HCT116 (cell line): ENCODE data around the gene GLB1L. TPM values are rescaled to one million over a fixed set of nuclear protein-coding genes. Genes with fewer than 3 reads are reported as not detected.

Experiments
- ATAC-seq: fragments of 200-7000 bp; cut with Tn5 transposase; 2 replicates; pipeline ENCODE4 v1.9.1; 2020; ENCODE audit warnings: mild to moderate bottlenecking, moderate library complexity
- BruUV-seq: library from RNA; stranded (reverse); fragments of 400-500 nt; replicated peaks from 2 replicates; lab custom pipeline; 2021; lab: Mats Ljungman, UMichigan
- CTCF ChIA-PET: fragments of 300-600 bp; sonication (Branson Sonifier 250); formaldehyde crosslinking; loops from one replicate; lab custom pipeline; 2021; ENCODE audit warnings: antibody characterized with exemption; lab: Charles Lee
- POLR2A ChIA-PET: fragments of 300-600, 350-600 bp; sonication (Branson Sonifier 250); formaldehyde crosslinking; loops from one replicate; lab custom pipeline; 2021; ENCODE audit warnings: antibody characterized with exemption; lab: Charles Lee
- RAD21 ChIA-PET, 2 experiments: fragments of 300-600 bp; sonication (Branson Sonifier 250); formaldehyde crosslinking; loops; one replicate each; lab custom pipeline; 2023; ENCODE audit warnings: low total read pairs in 2 of 2; ENCODE audit not compliant: uncharacterized antibody in 2 of 2, unreplicated experiment in 2 of 2, low non-redundant PET in 1 of 2; lab: Charles Lee
- DNase-seq: peaks from one replicate; pipeline ENCODE4 v3.0.0-alpha.2; 2010; ENCODE audit warnings: low read depth, low spot score
- H2AFZ ChIP-seq: fragments of 200-600 bp; shearing (Covaris generic), sonication (generic); 2 replicates; pipeline ENCODE4 v1.6.1; 2017; ENCODE audit warnings: low read depth, mixed run types, mixed read lengths, antibody characterized with exemption, low read length; ENCODE audit not compliant: poor library complexity, severe bottlenecking
- H3K27ac ChIP-seq: 2 replicates; pipeline ENCODE4 v1.5.1; 2012; ENCODE audit warnings: low read depth, low read length
- H3K27me3 ChIP-seq: fragments of 200-600 bp; sonication (generic); 2 replicates; pipeline ENCODE4 v1.6.1; 2016; ENCODE audit warnings: mixed run types, low read length, mixed read lengths; ENCODE audit not compliant: insufficient read depth
- H3K36me3 ChIP-seq, 2 experiments: fragments of 200-500 bp in 1 of 2; fragments of 200-600 bp in 1 of 2; sonication (Bioruptor generic) in 1 of 2; sonication (generic) in 1 of 2; 2 replicates each; pipeline versions ENCODE4 v1.5.1 to v1.6.1; 2014 to 2016; ENCODE audit warnings: low read length in 2 of 2, inconsistent platforms in 1 of 2, mixed read lengths in 1 of 2, mixed run types in 1 of 2; ENCODE audit not compliant: insufficient read depth in 2 of 2, control insufficient read depth in 1 of 2
- H3K4me1 ChIP-seq, 2 experiments: fragments of 200-600 bp in 1 of 2; sonication (generic) in 1 of 2; 2 replicates each; pipeline versions ENCODE4 v1.5.1 to v1.6.1; 2012 to 2017; ENCODE audit warnings: low read length in 2 of 2, inconsistent platforms in 1 of 2, mild to moderate bottlenecking in 1 of 2, mixed read lengths in 1 of 2, mixed run types in 1 of 2, moderate library complexity in 1 of 2; ENCODE audit not compliant: insufficient read depth in 2 of 2, control insufficient read depth in 1 of 2
- H3K4me2 ChIP-seq: fragments of 200-600 bp; sonication (generic); 2 replicates; pipeline ENCODE4 v1.6.1; 2017; ENCODE audit warnings: mixed run types, low read length, mixed read lengths
- H3K4me3 ChIP-seq, 2 experiments: fragments of 200-600 bp in 1 of 2; sonication (generic) in 1 of 2; replicated peaks in 1 of 2; 2 replicates each; pipeline ENCODE4 v1.5.1; 2011 to 2016; ENCODE audit warnings: low read length in 2 of 2, control low read depth in 1 of 2, low read depth in 1 of 2, mild to moderate bottlenecking in 1 of 2, mixed read lengths in 1 of 2, mixed run types in 1 of 2
- H3K79me2 ChIP-seq: fragments of 200-600 bp; sonication (generic); 2 replicates; pipeline ENCODE4 v1.6.1; 2017; ENCODE audit warnings: mild to moderate bottlenecking, mixed run types, low read length, moderate library complexity, mixed read lengths; ENCODE audit not compliant: insufficient read depth
- H3K9ac ChIP-seq: fragments of 200-600 bp; sonication (generic); 2 replicates; pipeline ENCODE4 v1.6.1; 2016; ENCODE audit warnings: low read length, mixed read lengths
- H3K9me2 ChIP-seq: fragments of 200-600 bp; sonication (generic), shearing (Covaris generic); 2 replicates; pipeline ENCODE4 v1.6.1; 2017; ENCODE audit warnings: mixed run types, mild to moderate bottlenecking, moderate library complexity; ENCODE audit not compliant: insufficient read depth
- H3K9me3 ChIP-seq, 2 experiments: fragments of 200-500 bp in 1 of 2; fragments of 200-600 bp in 1 of 2; sonication (Bioruptor generic) in 1 of 2; sonication (generic) in 1 of 2; 2 replicates each; pipeline ENCODE4 v1.6.1; 2014 to 2017; ENCODE audit warnings: low read length in 2 of 2, mixed read lengths in 2 of 2, inconsistent platforms in 1 of 2, low read depth in 1 of 2, mild to moderate bottlenecking in 1 of 2, mixed run types in 1 of 2, moderate library complexity in 1 of 2; ENCODE audit not compliant: control insufficient read depth in 1 of 2, insufficient read depth in 1 of 2
- H4K20me1 ChIP-seq: fragments of 200-600 bp; sonication (generic), shearing (Covaris generic); 2 replicates; pipeline ENCODE4 v1.6.1; 2017; ENCODE audit warnings: mixed run types, mild to moderate bottlenecking, moderate library complexity; ENCODE audit not compliant: insufficient read depth
- ATF3 ChIP-seq: IDR thresholded peaks from 2 replicates; pipeline ENCODE4 v1.6.1; 2012
- CBX3 ChIP-seq: IDR thresholded peaks from 2 replicates; pipeline ENCODE4 v1.6.1; 2012; ENCODE audit warnings: low read depth
- CTCF ChIP-seq, 3 experiments: fragments of 200-600 bp in 1 of 3; sonication (generic) in 1 of 3; IDR thresholded peaks in 2 of 3; conservative IDR thresholded peaks in 1 of 3; 2 replicates each; pipeline ENCODE4 v1.5.1; 2012 to 2017; ENCODE audit warnings: low read depth in 2 of 3, low read length in 2 of 3, antibody characterized with exemption in 1 of 3, borderline replicate concordance in 1 of 3, control low read depth in 1 of 3, mild to moderate bottlenecking in 1 of 3, mixed read lengths in 1 of 3, mixed run types in 1 of 3, moderate library complexity in 1 of 3; ENCODE audit not compliant: insufficient read depth in 1 of 3
- EGR1 ChIP-seq: IDR thresholded peaks from 2 replicates; pipeline ENCODE4 v1.6.1; 2012; ENCODE audit warnings: low read depth
- ELF1 ChIP-seq: IDR thresholded peaks from 2 replicates; pipeline ENCODE4 v1.6.1; 2012; ENCODE audit warnings: low read depth, borderline replicate concordance
- POLR2A ChIP-seq: IDR thresholded peaks from 2 replicates; pipeline ENCODE4 v1.7.0; 2011; ENCODE audit warnings: borderline replicate concordance; ENCODE audit not compliant: insufficient read depth, insufficient read length; ENCODE audit errors: extremely low read depth
- SIN3A ChIP-seq: IDR thresholded peaks from 2 replicates; pipeline ENCODE4 v1.6.1; 2012; ENCODE audit warnings: low read depth
- SRF ChIP-seq: IDR thresholded peaks from 2 replicates; pipeline ENCODE4 v1.6.1; 2012; ENCODE audit warnings: low read depth
- TCF7L2 ChIP-seq: IDR thresholded peaks from 2 replicates; pipeline ENCODE4 v1.7.0; 2011; ENCODE audit warnings: borderline replicate concordance, inconsistent platforms; ENCODE audit not compliant: insufficient read depth, insufficient read length; ENCODE audit errors: extremely low read depth
- YY1 ChIP-seq: IDR thresholded peaks from 2 replicates; pipeline ENCODE4 v1.6.1; 2011; ENCODE audit warnings: low read length, low read depth, moderate library complexity, mild to moderate bottlenecking; ENCODE audit not compliant: insufficient replicate concordance; ENCODE audit errors: extremely low read depth
- ZFX ChIP-seq: fragments of 450-650 bp; IDR thresholded peaks from 2 replicates; pipeline ENCODE4 v1.6.1; 2017
- ZNF274 ChIP-seq: fragments of 200-500 bp; sonication (Bioruptor generic); IDR thresholded peaks from 2 replicates; pipeline ENCODE4 v1.6.1; 2014; ENCODE audit warnings: mild to moderate bottlenecking, low read depth, low read length, inconsistent platforms
- intact Hi-C: fragments of 100-400 bp; cut with micrococcal nuclease; formaldehyde crosslinking; loops from 2 replicates; pipeline ENCODE4 v1.10.0; 2022
- total RNA-seq: library from RNA; stranded (reverse); gene quantifications from one replicate; pipeline ENCODE4 v1.2.1, GENCODE V29; 2021; ENCODE audit not compliant: unreplicated experiment
- TF ChIP-seq, protein P1 (sequence below): IDR thresholded peaks from 2 replicates; pipeline ENCODE4 v1.6.1; 2011; ENCODE audit warnings: mild to moderate bottlenecking, low read length, moderate library complexity; ENCODE audit not compliant: insufficient replicate concordance; ENCODE audit errors: extremely low read depth
- TF ChIP-seq, protein P2 (sequence below): IDR thresholded peaks from 2 replicates; pipeline ENCODE4 v1.6.1; 2012; ENCODE audit warnings: low read depth

GLB1L gene
- total RNA-seq, 1 experiment from 2014 or later, result 6.6 TPM

DNA sequence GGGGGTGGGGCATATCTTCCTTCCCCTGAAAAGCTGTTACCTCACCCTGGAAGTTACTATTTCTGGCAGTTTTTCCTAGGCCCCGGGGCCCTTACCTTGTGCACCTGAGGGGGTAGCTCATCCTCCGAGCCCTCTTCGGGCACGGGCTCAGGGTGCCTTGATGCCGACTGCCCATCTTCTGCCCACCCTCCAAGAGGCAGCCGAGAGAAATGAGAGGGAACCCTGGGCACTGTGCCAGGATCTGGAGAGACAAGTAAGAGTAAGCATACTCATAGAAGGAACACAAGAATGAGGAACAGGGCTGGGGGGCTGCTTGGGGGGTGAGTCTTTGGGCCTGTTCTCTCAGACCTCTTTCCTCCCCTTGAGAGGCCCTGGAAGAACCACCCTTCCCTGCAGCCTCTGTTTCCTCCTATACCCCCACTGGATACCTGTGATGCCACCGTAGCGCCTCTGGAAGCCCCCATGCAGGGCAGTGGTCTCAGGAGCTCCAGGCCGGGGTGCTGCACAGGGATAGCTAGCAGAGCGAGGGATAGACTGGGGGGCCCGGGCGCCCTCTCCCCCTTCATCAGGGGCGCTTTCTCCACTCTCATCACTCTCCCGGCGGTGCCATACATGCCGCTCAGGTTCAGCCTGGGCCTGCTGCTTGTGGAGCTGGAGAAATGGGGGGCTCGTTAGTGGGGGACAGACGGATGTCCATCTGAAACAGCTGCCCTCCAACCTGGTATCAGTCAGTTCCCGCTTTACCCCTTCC, 24.4 kb downstream of the GLB1L start (continued):
- TF ChIP-seq CBX3, result no peak
- no peak for TF ChIP-seq SIN3A

- no peak overlapping the region for H3K4me2 ChIP-seq
- TF ChIP-seq ZFX, result no peak
- TF ChIP-seq ATF3, result no peak
- TF ChIP-seq CBX3, result no peak
- no peak for TF ChIP-seq SIN3A
- TF ChIP-seq EGR1, result no peak
- TF ChIP-seq SRF, result no peak
- no peak for TF ChIP-seq ZNF274
- TF ChIP-seq ELF1, result no peak
- TF ChIP-seq, protein P1, sequence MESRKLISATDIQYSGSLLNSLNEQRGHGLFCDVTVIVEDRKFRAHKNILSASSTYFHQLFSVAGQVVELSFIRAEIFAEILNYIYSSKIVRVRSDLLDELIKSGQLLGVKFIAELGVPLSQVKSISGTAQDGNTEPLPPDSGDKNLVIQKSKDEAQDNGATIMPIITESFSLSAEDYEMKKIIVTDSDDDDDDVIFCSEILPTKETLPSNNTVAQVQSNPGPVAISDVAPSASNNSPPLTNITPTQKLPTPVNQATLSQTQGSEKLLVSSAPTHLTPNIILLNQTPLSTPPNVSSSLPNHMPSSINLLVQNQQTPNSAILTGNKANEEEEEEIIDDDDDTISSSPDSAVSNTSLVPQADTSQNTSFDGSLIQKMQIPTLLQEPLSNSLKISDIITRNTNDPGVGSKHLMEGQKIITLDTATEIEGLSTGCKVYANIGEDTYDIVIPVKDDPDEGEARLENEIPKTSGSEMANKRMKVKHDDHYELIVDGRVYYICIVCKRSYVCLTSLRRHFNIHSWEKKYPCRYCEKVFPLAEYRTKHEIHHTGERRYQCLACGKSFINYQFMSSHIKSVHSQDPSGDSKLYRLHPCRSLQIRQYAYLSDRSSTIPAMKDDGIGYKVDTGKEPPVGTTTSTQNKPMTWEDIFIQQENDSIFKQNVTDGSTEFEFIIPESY, result no peak
- no peak for TF ChIP-seq CTCF (IDR thresholded peaks at IDR 0.05 in 2 of 3, conservative IDR thresholded peaks at IDR 0.05 in 1 of 3; ENCODE audit: borderline replicate concordance in 1 of 3, insufficient read depth in 1 of 3, low read depth in 2 of 3, low read length in 2 of 3)
- TF ChIP-seq TCF7L2, result no peak
- TF ChIP-seq YY1, result no peak
- TF ChIP-seq, protein P2, sequence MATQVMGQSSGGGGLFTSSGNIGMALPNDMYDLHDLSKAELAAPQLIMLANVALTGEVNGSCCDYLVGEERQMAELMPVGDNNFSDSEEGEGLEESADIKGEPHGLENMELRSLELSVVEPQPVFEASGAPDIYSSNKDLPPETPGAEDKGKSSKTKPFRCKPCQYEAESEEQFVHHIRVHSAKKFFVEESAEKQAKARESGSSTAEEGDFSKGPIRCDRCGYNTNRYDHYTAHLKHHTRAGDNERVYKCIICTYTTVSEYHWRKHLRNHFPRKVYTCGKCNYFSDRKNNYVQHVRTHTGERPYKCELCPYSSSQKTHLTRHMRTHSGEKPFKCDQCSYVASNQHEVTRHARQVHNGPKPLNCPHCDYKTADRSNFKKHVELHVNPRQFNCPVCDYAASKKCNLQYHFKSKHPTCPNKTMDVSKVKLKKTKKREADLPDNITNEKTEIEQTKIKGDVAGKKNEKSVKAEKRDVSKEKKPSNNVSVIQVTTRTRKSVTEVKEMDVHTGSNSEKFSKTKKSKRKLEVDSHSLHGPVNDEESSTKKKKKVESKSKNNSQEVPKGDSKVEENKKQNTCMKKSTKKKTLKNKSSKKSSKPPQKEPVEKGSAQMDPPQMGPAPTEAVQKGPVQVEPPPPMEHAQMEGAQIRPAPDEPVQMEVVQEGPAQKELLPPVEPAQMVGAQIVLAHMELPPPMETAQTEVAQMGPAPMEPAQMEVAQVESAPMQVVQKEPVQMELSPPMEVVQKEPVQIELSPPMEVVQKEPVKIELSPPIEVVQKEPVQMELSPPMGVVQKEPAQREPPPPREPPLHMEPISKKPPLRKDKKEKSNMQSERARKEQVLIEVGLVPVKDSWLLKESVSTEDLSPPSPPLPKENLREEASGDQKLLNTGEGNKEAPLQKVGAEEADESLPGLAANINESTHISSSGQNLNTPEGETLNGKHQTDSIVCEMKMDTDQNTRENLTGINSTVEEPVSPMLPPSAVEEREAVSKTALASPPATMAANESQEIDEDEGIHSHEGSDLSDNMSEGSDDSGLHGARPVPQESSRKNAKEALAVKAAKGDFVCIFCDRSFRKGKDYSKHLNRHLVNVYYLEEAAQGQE, result no peak
- no peak for TF ChIP-seq POLR2A
Measured at GRCh38 chr2:219219784-219220532, 25.3 kb downstream of the GLB1L start.

More at GRCh38 chr2:219219784-219220532, 25.3 kb downstream of the GLB1L start:
- peak overlapping the region; percentile 81; the same call in 1 of the 2 replicates for H3K27ac ChIP-seq
- DNase-seq (no peak), ATAC-seq (no peak)
- H3K4me1 ChIP-seq, result peaks cover 9 to 37% of the 10 kb centered on the region in 2 experiments; a peak in 3 of 4 replicates
- intact Hi-C loops, result loop anchor here (1.0 kb wide), 1 partner anchor 54 kb away; no protein-coding TSS in a partner anchor
- ChIA-PET RAD21 (no interaction called here), POLR2A (no interaction called here), CTCF (interaction anchor here (2.7 kb wide), 1 partner anchor 75 kb away, joined by 12 read pairs; no protein-coding TSS in a partner anchor)
- no peaks in the 10 kb centered on the region for H4K20me1 ChIP-seq
- no peak overlapping the region for H2AFZ ChIP-seq
- H3K9ac ChIP-seq, result peak overlapping the region; percentile 76
- H3K27me3 ChIP-seq, result no peaks in the 10 kb centered on the region
- no TSS peak for BruUV-seq
- H3K9me3 ChIP-seq, result no peaks in the 10 kb centered on the region
- peaks cover 21 to 26% of the 10 kb centered on the region in 2 experiments; a peak in 3 of 4 replicates for H3K36me3 ChIP-seq
- H3K4me3 ChIP-seq, result no peak overlapping the region
- no peaks in the 10 kb centered on the region for H3K9me2 ChIP-seq
- H3K79me2 ChIP-seq, result no peaks in the 10 kb centered on the region
